Measurements from ENCODE around the gene SF3A1. TPM values are rescaled to one million over a fixed set of nuclear protein-coding genes. Genes with fewer than 3 reads are reported as not detected.

Gene SF3A1
- total and polyA plus RNA-seq, 9 of the 15 experiments (the other 6 are each of a cell fraction or from before 2014, with no cell fraction given) = 6.7 to 228 (median 13.0) TPM

- TF ChIP-seq MGA (IDR thresholded peaks at IDR 0.05) (peak; percentile 84), ZNF395 (CRISPR knock-in tag; IDR thresholded peaks at IDR 0.05) (no peak), ZNF311 (CRISPR knock-in tag; IDR thresholded peaks at IDR 0.05) (no peak), TBP (optimal IDR thresholded peaks at IDR 0.05; ENCODE audit: low read depth, low read length) (peak; percentile 5), ZNF507 (tag; conservative IDR thresholded peaks at IDR 0.05) (no peak), ZNF449 (CRISPR knock-in tag; IDR thresholded peaks at IDR 0.05) (no peak), SNRNP70 (optimal IDR thresholded peaks at IDR 0.05; ENCODE audit: low read depth, low read length) (no peak), TFE3 (CRISPR knock-in tag; IDR thresholded peaks at IDR 0.05) (no peak)
These were observed 69.7 kb downstream of the SF3A1 start (continued) for GRCh38 chr22:30286813-30287647.

All from K562 (cell line).